SU-DHL-6 (cell line): ENCODE data around the gene TMEM250.

Experiments
- H2AFZ ChIP-seq: fragments of 200-600 bp; sonication (generic); 2 replicates; pipeline ENCODE4 v1.6.1; 2014; ENCODE audit warnings: low read depth, mild to moderate bottlenecking, moderate library complexity, mixed read lengths, antibody characterized with exemption, low read length; ENCODE audit not compliant: severe bottlenecking
- H3F3A ChIP-seq: fragments of 200-600 bp; shearing (Covaris generic); 2 replicates; pipeline ENCODE4 v1.6.0; 2016; ENCODE audit warnings: antibody characterized with exemption, mild to moderate bottlenecking; ENCODE audit not compliant: insufficient read depth
- H3K27ac ChIP-seq: fragments of 200-600 bp; sonication (generic); 2 replicates; pipeline ENCODE4 v1.5.1; 2016; ENCODE audit warnings: low read depth, mild to moderate bottlenecking, low read length, moderate library complexity, mixed read lengths
- H3K27me3 ChIP-seq: fragments of 200-600 bp; sonication (generic), shearing (Covaris generic); 2 replicates; pipeline ENCODE4 v1.6.0; 2014; ENCODE audit warnings: mild to moderate bottlenecking, low read length
- H3K36me3 ChIP-seq: fragments of 200-600 bp; sonication (generic); 2 replicates; pipeline ENCODE4 v1.6.1; 2014; ENCODE audit warnings: mild to moderate bottlenecking, low read length, mixed read lengths
- H3K4me2 ChIP-seq: fragments of 300-600, 200-600 bp; shearing (Covaris generic), sonication (generic); 2 replicates; pipeline ENCODE4 v1.6.0; 2014; ENCODE audit warnings: low read length, low read depth, mild to moderate bottlenecking; ENCODE audit not compliant: poor library complexity, severe bottlenecking
- H3K4me3 ChIP-seq: fragments of 200-600 bp; sonication (generic); 2 replicates; pipeline ENCODE4 v1.5.1; 2014; ENCODE audit warnings: antibody characterized with exemption, low read length, mild to moderate bottlenecking, mixed read lengths; ENCODE audit not compliant: insufficient read depth, poor library complexity, severe bottlenecking
- H3K79me2 ChIP-seq: fragments of 200-600 bp; sonication (generic); 2 replicates; pipeline ENCODE4 v1.6.1; 2014; ENCODE audit warnings: mild to moderate bottlenecking, low read length, moderate library complexity; ENCODE audit not compliant: insufficient read depth
- H3K9ac ChIP-seq: fragments of 200-600 bp; sonication (generic); 2 replicates; pipeline ENCODE4 v1.7.0; 2014; ENCODE audit warnings: mild to moderate bottlenecking, low read length
- H3K9me2 ChIP-seq: fragments of 200-600 bp; sonication (generic); replicated peaks from 2 replicates; pipeline ENCODE4 v1.6.1; 2014; ENCODE audit warnings: low read length; ENCODE audit not compliant: insufficient read depth
- H3K9me3 ChIP-seq: fragments of 200-600 bp; sonication (generic); 2 replicates; pipeline ENCODE4 v1.6.1; 2014; ENCODE audit warnings: low read length, mixed read lengths; ENCODE audit not compliant: insufficient read depth
- H4K20me1 ChIP-seq: fragments of 200-600 bp; sonication (generic); 2 replicates; pipeline ENCODE4 v1.6.1; 2014; ENCODE audit warnings: low read depth, mild to moderate bottlenecking, antibody characterized with exemption, low read length, moderate library complexity, mixed read lengths
- EZH2phosphoT487 ChIP-seq: fragments of 200-600 bp; sonication (generic), shearing (Covaris generic); conservative IDR thresholded peaks from 2 replicates; pipeline ENCODE4 v1.6.1; 2018; ENCODE audit warnings: mild to moderate bottlenecking, antibody characterized with exemption, low read length, moderate library complexity, mixed read lengths
- TF ChIP-seq, protein P1 (sequence below): fragments of 200-600 bp; sonication (generic); IDR thresholded peaks from one replicate; pipeline ENCODE4 v1.5.1; 2017; ENCODE audit warnings: antibody characterized with exemption, mild to moderate bottlenecking, low read length, moderate library complexity; ENCODE audit not compliant: insufficient read depth, poor library complexity, severe bottlenecking

TMEM250 gene

DNA sequence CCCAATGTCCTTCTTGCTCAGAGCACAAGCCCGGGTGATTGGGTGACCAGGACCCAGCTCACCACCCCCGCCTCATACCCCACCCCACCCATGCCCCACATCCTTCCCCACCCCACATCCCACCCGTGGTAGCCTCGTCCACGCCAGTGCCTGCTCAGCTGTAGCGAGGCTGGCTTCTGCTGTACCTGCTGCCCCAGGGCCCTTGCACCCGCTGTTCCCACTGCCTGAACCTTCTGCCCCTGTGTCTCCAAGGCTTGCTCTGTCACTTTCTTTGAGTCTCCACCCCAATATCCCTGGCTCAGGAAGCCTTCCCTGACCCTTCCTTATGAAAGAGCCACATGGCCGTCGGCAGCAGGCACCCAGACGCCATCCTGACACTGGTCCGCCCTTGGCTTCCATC, 20.5 kb downstream of the TMEM250 start:
- Histone ChIP-seq H3K36me3 (no peaks in the 10 kb centered on the region), H3K79me2 (no peaks in the 10 kb centered on the region), H3K4me2 (no peak overlapping the region), H3K9ac (no peak overlapping the region), H4K20me1 (no peaks in the 10 kb centered on the region), H3K27ac (no peak overlapping the region), H3K9me2 (no peaks in the 10 kb centered on the region), H3K4me3 (no peak overlapping the region), H3K9me3 (no peaks in the 10 kb centered on the region), H2AFZ (no peak overlapping the region), H3K27me3 (no peaks in the 10 kb centered on the region), H3F3A (no peaks in the 10 kb centered on the region)
- TF ChIP-seq, protein P1, sequence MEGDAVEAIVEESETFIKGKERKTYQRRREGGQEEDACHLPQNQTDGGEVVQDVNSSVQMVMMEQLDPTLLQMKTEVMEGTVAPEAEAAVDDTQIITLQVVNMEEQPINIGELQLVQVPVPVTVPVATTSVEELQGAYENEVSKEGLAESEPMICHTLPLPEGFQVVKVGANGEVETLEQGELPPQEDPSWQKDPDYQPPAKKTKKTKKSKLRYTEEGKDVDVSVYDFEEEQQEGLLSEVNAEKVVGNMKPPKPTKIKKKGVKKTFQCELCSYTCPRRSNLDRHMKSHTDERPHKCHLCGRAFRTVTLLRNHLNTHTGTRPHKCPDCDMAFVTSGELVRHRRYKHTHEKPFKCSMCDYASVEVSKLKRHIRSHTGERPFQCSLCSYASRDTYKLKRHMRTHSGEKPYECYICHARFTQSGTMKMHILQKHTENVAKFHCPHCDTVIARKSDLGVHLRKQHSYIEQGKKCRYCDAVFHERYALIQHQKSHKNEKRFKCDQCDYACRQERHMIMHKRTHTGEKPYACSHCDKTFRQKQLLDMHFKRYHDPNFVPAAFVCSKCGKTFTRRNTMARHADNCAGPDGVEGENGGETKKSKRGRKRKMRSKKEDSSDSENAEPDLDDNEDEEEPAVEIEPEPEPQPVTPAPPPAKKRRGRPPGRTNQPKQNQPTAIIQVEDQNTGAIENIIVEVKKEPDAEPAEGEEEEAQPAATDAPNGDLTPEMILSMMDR, result no peak
- no peak for TF ChIP-seq EZH2phosphoT487

DNA sequence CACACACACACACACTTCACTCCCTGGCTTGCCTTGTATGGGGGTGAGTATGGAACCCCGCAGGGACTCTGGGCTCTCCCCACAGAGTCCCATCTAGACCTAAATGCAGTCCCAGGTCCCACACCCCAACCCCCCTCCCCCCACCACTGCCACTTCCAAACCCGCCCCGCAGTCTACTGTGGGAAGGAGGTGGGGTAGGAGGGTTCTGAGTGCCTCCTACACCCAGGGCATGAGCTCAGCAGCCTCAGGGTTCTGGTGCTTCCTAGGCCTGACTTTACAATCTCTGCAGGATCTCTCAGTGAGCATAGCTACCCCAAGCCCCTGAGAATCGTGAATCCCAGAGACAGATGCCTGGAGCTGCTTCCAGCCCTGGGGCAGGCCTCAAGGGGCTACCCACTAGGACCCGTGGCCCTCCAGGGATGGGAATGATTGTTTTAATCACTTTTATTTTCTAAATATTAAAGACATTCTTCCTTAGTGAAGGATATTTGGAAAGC, 22.1 kb downstream of the TMEM250 start:
- no peaks in the 10 kb centered on the region for H3K27me3 ChIP-seq
- H3K4me3 ChIP-seq, result no peak overlapping the region
- no peak overlapping the region for H2AFZ ChIP-seq
- no peaks in the 10 kb centered on the region for H3K9me2 ChIP-seq
- H3K27ac ChIP-seq, result no peak overlapping the region
- no peak overlapping the region for H3K4me2 ChIP-seq
- TF ChIP-seq EZH2phosphoT487, result no peak
- TF ChIP-seq, protein P1, result no peak
- H3K9ac ChIP-seq, result no peak overlapping the region
- H3K9me3 ChIP-seq, result no peaks in the 10 kb centered on the region
- H3K36me3 ChIP-seq, result no peaks in the 10 kb centered on the region
- no peaks in the 10 kb centered on the region for H3F3A ChIP-seq
- H4K20me1 ChIP-seq, result no peaks in the 10 kb centered on the region
- H3K79me2 ChIP-seq, result no peaks in the 10 kb centered on the region

DNA sequence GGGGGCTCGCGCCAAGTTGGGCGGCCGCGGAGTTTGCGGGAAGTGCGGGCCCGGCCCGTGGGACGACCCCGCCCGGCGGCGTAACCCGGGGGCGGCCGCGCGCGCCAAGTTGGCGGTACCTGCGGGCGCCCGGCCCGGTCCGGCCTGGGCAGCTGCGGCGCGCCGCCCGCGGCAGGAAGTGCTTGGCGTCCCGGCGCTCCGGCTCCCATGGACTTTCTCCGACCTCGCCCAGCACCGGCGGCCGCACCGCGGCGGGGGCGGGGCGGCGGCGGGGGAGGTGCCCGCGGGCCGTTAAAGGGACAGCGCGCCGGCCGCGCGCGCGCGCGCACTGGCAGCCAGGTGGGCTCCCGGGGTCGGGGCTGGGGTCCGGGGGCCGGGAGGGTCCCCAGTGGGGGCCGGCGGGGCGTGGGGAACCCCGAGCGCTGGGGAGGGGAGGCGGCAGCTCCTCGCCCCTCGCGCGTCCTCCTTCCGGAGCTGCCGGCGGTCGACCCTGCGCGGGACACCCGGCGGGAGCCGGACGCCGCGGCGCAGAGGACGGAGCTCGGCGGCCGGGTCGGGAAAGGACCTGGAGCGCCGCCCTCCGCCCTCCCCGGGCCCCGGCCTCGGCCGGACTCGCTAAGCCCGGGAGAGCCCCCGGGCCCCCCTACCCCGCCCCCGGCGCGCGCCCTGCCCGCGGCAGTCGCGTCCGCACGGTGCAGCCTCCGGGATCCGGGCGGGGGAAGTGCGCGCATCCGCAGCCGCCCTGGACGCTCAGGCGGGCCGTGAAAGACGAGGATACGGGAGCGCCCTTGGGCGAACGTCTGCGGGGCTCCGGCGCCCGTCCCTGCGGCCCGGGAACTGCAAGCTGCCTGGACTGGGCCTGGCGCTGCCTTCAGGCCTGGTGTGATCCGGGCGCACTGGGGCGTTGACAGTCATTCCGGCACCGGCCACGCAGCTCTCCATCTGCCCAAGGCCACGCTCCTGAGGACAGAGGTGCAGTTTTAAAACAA, 23.3 kb downstream of the TMEM250 start, which contains the start of gene NACC2:
NACC2 (minus strand) TSS at position 220 of the 989 bp plus-strand sequence. CDS start 44,768 bp downstream, outside the sequence.
- no peaks in the 10 kb centered on the region for H3F3A ChIP-seq
- H2AFZ ChIP-seq, result no peak within 1 kb of the TSS
- no peaks in the 10 kb centered on the region for H4K20me1 ChIP-seq
- no peak within 1 kb of the TSS for H3K4me2 ChIP-seq
- H3K9me3 ChIP-seq, result no peaks in the 10 kb centered on the region
- H3K9me2 ChIP-seq, result no peaks in the 10 kb centered on the region
- H3K27me3 ChIP-seq, result no peaks in the 10 kb centered on the region
- TF ChIP-seq, protein P1, result no peak
- no peak for TF ChIP-seq EZH2phosphoT487
- no peaks in the 10 kb centered on the region for H3K79me2 ChIP-seq
- no peak within 1 kb of the TSS for H3K4me3 ChIP-seq
- no peaks in the 10 kb centered on the region for H3K36me3 ChIP-seq
- H3K27ac ChIP-seq, result no peak within 1 kb of the TSS
- no peak within 1 kb of the TSS for H3K9ac ChIP-seq
